Measurements from ENCODE around the gene AIP.

- TF ChIP-seq EZH2phosphoT487 (IDR thresholded peaks at IDR 0.05; ENCODE audit: borderline replicate concordance) (no peak), CTCF (conservative IDR thresholded peaks at IDR 0.05; ENCODE audit: low read length) (no peak)
Measured at GRCh38 chr11:67452141-67452952, 30.5 kb upstream of the AIP start, which contains the start of gene GPR152.

Data from Loucy (cell line).